ENCODE measurements around the gene ANKS6.

ANKS6 gene

DNA sequence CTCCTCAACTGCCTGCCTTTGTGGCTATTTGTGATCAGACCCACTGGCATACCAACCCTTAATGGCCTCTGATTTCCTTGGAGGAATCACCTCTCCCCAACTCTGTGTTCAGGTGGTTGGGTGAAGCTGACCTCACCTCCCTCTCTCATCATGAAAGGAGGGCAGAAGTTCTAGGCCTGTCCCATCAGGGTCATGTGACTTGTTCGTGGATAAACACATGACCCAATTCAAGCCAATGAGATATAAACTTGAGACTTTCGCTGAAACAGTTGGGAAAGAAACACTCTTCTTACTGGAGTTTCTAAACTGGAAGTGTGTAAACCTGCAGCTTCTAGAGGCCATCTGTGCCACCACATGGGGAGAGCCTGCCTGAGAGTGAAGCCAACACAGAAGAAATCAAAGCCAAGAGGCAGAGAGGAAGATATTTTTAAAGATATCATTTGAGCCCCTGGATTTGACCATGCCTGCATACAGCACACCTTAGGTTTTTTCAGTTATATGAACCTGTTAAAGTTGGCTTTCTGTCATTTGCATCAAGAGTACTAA, 93.4 kb downstream of the ANKS6 start:
- in situ Hi-C loops (cut with MboI; ENCODE audit: low pct_unique_long_range_greater_than_20kb, low sequenced_read_pairs, unreplicated experiment) = no loop called here
- TF ChIP-seq, protein P1, sequence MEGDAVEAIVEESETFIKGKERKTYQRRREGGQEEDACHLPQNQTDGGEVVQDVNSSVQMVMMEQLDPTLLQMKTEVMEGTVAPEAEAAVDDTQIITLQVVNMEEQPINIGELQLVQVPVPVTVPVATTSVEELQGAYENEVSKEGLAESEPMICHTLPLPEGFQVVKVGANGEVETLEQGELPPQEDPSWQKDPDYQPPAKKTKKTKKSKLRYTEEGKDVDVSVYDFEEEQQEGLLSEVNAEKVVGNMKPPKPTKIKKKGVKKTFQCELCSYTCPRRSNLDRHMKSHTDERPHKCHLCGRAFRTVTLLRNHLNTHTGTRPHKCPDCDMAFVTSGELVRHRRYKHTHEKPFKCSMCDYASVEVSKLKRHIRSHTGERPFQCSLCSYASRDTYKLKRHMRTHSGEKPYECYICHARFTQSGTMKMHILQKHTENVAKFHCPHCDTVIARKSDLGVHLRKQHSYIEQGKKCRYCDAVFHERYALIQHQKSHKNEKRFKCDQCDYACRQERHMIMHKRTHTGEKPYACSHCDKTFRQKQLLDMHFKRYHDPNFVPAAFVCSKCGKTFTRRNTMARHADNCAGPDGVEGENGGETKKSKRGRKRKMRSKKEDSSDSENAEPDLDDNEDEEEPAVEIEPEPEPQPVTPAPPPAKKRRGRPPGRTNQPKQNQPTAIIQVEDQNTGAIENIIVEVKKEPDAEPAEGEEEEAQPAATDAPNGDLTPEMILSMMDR (IDR thresholded peaks at IDR 0.05; ENCODE audit: extremely low read depth, insufficient read depth, missing control alignments) = no peak
- DNase-seq (ENCODE audit: low spot score) = no peak

DNA sequence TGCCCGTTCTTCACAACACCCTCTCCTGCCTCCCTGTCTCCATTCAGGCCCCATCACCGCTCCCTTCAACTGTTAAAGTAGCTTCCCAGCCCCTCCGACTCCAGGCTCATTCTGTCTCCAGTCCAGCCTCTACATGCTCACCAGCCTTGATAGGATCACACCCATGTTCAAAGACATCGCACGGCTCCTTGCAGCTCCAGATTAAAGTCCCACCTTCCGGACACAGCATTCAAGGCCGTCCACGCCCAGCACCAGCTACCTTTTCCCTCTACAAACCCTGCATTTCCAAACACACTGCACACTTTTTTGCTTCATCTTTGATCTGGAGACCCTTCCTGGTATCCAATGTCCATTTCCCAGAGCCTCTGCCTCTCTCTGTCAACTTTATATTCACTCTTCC, 94.0 kb downstream of the ANKS6 start:
- no peak for DNase-seq (ENCODE audit: low spot score)
- in situ Hi-C loops (cut with MboI; ENCODE audit: low pct_unique_long_range_greater_than_20kb, low sequenced_read_pairs, unreplicated experiment) = no loop called here
- TF ChIP-seq, protein P1 (IDR thresholded peaks at IDR 0.05; ENCODE audit: extremely low read depth, insufficient read depth, missing control alignments) = no peak

DNA sequence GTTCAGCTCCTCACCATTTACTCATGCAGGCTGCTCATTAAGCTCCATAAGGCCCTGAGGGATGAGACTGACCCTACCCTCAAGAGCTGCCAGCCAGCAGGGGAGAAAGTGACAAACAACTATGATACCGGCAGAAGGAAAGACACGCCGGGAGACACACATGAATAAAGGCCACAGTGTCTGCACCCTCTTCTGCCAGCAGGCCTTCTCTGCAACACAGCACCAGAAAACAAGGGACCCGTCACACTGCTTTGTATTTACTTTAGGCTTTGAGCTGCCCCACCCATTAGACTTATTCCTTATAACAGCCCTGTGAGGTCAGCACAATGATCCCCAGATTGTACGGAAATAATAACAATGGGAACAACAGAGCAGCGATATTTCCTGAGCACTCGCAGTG, 94.8 kb downstream of the ANKS6 start:
- DNase-seq (ENCODE audit: low spot score) = no peak
- in situ Hi-C loops (cut with MboI; ENCODE audit: low pct_unique_long_range_greater_than_20kb, low sequenced_read_pairs, unreplicated experiment) = no loop called here
- TF ChIP-seq, protein P1 (IDR thresholded peaks at IDR 0.05; ENCODE audit: extremely low read depth, insufficient read depth, missing control alignments) = no peak

DNA sequence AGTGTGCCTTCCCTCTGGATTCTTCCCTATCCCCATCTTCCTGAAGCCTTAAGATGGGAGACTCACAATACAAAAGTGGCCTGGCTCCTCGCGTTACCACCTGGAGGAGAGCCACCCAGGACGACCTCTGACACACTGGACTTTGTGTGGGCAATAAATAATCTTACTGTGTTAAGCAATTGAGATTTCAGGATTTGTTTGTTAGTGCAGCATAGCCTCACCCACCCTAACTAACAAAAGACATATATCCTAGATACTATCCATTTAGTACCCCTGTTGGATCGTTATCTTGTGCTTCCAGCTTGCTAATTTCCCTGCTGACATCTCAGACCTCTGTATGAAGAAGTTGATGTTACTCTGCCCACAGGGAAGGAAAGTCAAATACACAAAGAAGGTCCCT, 95.6 kb downstream of the ANKS6 start:
- in situ Hi-C loops (cut with MboI; ENCODE audit: low pct_unique_long_range_greater_than_20kb, low sequenced_read_pairs, unreplicated experiment) = no loop called here

DNA sequence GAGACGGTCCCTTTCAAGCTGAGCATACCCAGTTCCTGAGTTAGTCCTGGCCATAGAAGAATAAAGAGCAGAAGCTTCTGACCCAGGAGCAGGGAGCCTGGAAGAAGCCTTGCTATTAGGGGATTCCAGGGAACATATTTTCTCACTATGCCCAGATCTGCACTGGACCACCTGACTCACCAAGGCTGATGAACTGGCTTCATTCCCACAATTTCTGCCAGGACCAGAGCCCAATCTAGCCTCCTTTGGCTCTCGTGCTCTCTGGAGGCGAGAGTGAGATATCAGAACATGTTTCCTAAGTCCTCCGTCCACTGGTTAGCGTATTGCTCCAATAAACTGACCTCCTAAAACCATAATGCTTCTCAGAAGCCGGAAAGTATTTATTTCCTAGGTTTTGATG, 97.5 kb downstream of the ANKS6 start:
- TF ChIP-seq, protein P1 (IDR thresholded peaks at IDR 0.05; ENCODE audit: extremely low read depth, insufficient read depth, missing control alignments) = no peak
- no peak for DNase-seq (ENCODE audit: low spot score)
- in situ Hi-C loops (cut with MboI; ENCODE audit: low pct_unique_long_range_greater_than_20kb, low sequenced_read_pairs, unreplicated experiment) = no loop called here

More for the DNA sequence above, 95.6 kb downstream of the ANKS6 start:
- TF ChIP-seq, protein P1 (IDR thresholded peaks at IDR 0.05; ENCODE audit: extremely low read depth, insufficient read depth, missing control alignments) = no peak
- no peak for DNase-seq (ENCODE audit: low spot score)

DNA sequence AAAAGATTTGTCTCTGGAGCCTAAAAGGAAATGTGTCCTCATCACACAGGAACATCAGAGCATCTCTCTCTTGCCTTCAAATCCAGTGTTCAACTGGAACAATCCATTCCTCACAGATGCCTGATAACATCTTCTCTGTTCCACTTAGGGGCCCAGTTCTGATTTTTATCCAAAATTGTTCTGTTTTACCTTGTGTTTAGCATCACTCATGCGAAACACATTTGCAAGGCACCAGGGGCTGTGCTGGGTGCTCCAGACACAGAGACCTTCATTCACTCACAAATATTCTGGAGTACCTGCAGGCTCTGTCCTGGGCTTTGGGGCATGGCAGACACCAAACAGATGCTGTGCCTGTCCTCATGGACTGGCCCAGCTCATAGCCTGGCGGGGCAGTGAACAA, 101.4 kb downstream of the ANKS6 start:
- no peak for DNase-seq (ENCODE audit: low spot score)
- TF ChIP-seq, protein P1 (IDR thresholded peaks at IDR 0.05; ENCODE audit: extremely low read depth, insufficient read depth, missing control alignments) = no peak
- in situ Hi-C loops (cut with MboI; ENCODE audit: low pct_unique_long_range_greater_than_20kb, low sequenced_read_pairs, unreplicated experiment) = no loop called here

DNA sequence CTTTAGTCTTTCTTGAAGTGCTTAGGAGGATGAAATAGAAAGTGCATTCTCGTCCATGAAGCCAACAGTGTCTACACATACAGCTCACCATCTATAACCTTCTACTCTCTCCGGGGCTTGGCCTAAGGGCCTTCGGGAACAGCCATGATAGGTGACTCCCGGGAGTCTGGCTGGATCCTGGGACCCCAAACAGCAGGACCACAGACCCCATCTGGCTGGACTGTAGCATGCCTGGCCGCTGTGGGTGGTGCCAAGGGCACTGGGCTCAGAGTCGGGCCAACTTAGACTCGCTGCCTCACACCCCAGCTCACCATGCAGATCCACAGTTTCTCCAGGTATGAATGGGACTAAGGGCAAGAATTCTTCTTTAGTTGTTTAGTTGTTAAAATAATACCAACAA, 104.0 kb downstream of the ANKS6 start:
- in situ Hi-C loops (cut with MboI; ENCODE audit: low pct_unique_long_range_greater_than_20kb, low sequenced_read_pairs, unreplicated experiment) = no loop called here
- TF ChIP-seq, protein P1 (IDR thresholded peaks at IDR 0.05; ENCODE audit: extremely low read depth, insufficient read depth, missing control alignments) = no peak
- DNase-seq (ENCODE audit: low spot score) = no peak

All from GM13977 (cell line).